ENCODE data around the gene PLA2G2D.

PLA2G2D gene

DNA sequence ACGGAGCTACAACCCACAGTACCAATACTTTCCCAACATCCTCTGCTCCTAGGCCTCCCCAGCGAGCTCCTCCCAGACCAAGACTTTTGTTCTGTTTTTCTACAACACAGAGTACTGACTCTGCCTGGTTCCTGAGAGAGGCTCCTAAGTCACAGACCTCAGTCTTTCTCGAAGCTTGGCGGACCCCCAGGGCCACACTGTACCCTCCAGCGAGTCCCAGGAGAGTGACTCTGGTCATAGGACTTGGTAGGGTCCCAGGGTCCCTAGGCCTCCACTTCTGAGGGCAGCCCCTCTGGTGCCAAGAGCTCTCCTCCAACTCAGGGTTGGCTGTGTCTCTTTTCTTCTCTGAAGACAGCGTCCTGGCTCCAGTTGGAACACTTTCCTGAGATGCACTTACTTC, 28.7 kb downstream of the PLA2G2D start:
- H3F3A ChIP-seq (ENCODE audit: low read depth) = no peaks in the 10 kb centered on the region
- H3K9me2 ChIP-seq (replicated peaks; ENCODE audit: low read depth, low read length) = no peaks in the 10 kb centered on the region
- H3K79me2 ChIP-seq (ENCODE audit: insufficient read depth, low read length) = no peaks in the 10 kb centered on the region
- no peak overlapping the region for H3K9ac ChIP-seq (ENCODE audit: low read depth, low read length, poor library complexity, severe bottlenecking)
- H3K36me3 ChIP-seq (ENCODE audit: insufficient read depth, low read length) = no peaks in the 10 kb centered on the region
- no peak overlapping the region for H2AFZ ChIP-seq (ENCODE audit: low read length)
- no peak for TF ChIP-seq EZH2phosphoT487 (IDR thresholded peaks at IDR 0.05; ENCODE audit: borderline replicate concordance)
- TF ChIP-seq, protein P1, sequence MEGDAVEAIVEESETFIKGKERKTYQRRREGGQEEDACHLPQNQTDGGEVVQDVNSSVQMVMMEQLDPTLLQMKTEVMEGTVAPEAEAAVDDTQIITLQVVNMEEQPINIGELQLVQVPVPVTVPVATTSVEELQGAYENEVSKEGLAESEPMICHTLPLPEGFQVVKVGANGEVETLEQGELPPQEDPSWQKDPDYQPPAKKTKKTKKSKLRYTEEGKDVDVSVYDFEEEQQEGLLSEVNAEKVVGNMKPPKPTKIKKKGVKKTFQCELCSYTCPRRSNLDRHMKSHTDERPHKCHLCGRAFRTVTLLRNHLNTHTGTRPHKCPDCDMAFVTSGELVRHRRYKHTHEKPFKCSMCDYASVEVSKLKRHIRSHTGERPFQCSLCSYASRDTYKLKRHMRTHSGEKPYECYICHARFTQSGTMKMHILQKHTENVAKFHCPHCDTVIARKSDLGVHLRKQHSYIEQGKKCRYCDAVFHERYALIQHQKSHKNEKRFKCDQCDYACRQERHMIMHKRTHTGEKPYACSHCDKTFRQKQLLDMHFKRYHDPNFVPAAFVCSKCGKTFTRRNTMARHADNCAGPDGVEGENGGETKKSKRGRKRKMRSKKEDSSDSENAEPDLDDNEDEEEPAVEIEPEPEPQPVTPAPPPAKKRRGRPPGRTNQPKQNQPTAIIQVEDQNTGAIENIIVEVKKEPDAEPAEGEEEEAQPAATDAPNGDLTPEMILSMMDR (conservative IDR thresholded peaks at IDR 0.05; ENCODE audit: low read length) = no peak
- H3K4me3 ChIP-seq (ENCODE audit: low read length, poor library complexity, severe bottlenecking) = no peak overlapping the region
- H4K20me1 ChIP-seq (ENCODE audit: insufficient read depth, low read length, poor library complexity, severe bottlenecking) = no peaks in the 10 kb centered on the region
- no peaks in the 10 kb centered on the region for H3K4me1 ChIP-seq (ENCODE audit: insufficient read depth, low read length, poor library complexity, severe bottlenecking)
- H3K27me3 ChIP-seq (ENCODE audit: insufficient read depth, low read length, poor library complexity, severe bottlenecking) = no peaks in the 10 kb centered on the region
- H3K4me2 ChIP-seq (ENCODE audit: low read depth, low read length, poor library complexity, severe bottlenecking) = no peak overlapping the region
- H3K9me3 ChIP-seq (ENCODE audit: insufficient read depth, low read depth, low read length) = no peaks in the 10 kb centered on the region

DNA sequence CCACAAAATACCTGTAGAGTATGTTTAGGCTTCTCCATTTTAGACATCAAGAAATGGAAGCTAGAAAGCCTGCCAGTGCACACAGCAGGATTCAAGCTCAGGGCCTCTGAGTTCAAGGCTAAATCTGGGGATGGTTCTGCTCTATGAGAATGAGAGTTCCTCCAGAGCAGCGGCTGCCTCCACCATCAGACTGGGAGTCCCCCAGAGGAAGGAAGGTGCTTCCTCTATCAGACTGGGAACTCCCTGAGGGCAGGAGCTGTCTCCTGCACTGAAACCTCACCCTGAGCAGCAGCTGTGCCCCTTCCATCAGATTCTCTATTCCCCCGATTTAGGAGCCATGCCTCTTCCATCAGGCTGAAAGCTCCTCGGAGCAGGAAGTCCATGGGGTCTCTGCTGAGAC, 29.2 kb downstream of the PLA2G2D start:
- no peak overlapping the region for H3K4me2 ChIP-seq (ENCODE audit: low read depth, low read length, poor library complexity, severe bottlenecking)
- H3K4me3 ChIP-seq (ENCODE audit: low read length, poor library complexity, severe bottlenecking) = no peak overlapping the region
- no peaks in the 10 kb centered on the region for H4K20me1 ChIP-seq (ENCODE audit: insufficient read depth, low read length, poor library complexity, severe bottlenecking)
- no peaks in the 10 kb centered on the region for H3F3A ChIP-seq (ENCODE audit: low read depth)
- no peak overlapping the region for H2AFZ ChIP-seq (ENCODE audit: low read length)
- H3K9me2 ChIP-seq (replicated peaks; ENCODE audit: low read depth, low read length) = no peaks in the 10 kb centered on the region
- no peaks in the 10 kb centered on the region for H3K4me1 ChIP-seq (ENCODE audit: insufficient read depth, low read length, poor library complexity, severe bottlenecking)
- no peak overlapping the region for H3K9ac ChIP-seq (ENCODE audit: low read depth, low read length, poor library complexity, severe bottlenecking)
- TF ChIP-seq EZH2phosphoT487 (IDR thresholded peaks at IDR 0.05; ENCODE audit: borderline replicate concordance) = no peak
- TF ChIP-seq, protein P1 (conservative IDR thresholded peaks at IDR 0.05; ENCODE audit: low read length) = no peak
- no peaks in the 10 kb centered on the region for H3K36me3 ChIP-seq (ENCODE audit: insufficient read depth, low read length)
- no peaks in the 10 kb centered on the region for H3K9me3 ChIP-seq (ENCODE audit: insufficient read depth, low read depth, low read length)
- H3K79me2 ChIP-seq (ENCODE audit: insufficient read depth, low read length) = no peaks in the 10 kb centered on the region
- H3K27me3 ChIP-seq (ENCODE audit: insufficient read depth, low read length, poor library complexity, severe bottlenecking) = no peaks in the 10 kb centered on the region

DNA sequence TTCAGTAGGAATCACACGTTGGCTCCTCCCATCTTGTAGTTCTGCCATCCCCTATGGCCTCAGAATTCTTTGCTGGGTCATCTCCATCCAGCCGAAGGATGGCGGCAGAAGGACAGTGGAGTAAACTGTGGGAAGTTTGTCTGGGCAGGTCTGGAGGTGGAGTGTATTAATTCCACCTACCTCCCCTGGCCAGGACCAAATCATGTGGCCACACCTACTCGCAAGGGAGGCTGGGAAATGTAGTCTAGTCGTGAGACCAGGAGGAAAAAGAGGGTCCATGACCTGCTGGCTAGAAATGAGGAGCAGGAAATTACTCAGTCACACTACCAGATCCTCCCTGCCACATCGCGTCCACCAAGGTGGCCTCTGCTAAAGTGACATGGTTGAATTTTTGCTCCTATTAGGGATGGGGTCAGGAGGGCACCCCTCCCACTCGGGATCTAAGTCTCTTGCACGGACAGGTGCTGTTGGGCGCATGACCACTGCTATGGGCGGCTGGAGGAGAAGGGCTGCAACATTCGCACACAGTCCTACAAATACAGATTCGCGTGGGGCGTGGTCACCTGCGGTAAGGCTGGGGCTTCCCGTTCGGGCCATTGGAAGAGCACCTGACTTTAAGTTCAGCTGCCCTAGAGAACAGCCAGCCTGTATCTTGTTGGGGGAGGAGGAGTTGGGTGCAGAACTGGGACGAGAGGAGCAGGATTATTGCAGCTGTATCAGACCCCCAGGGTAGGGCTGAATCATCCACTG, 29.8 kb downstream of the PLA2G2D start:
- Histone ChIP-seq H3K4me2 (ENCODE audit: low read depth, low read length, poor library complexity, severe bottlenecking) (no peak overlapping the region), H3K9me3 (ENCODE audit: insufficient read depth, low read depth, low read length) (no peaks in the 10 kb centered on the region), H3K79me2 (ENCODE audit: insufficient read depth, low read length) (no peaks in the 10 kb centered on the region), H4K20me1 (ENCODE audit: insufficient read depth, low read length, poor library complexity, severe bottlenecking) (no peaks in the 10 kb centered on the region), H3K36me3 (ENCODE audit: insufficient read depth, low read length) (no peaks in the 10 kb centered on the region), H3K9ac (ENCODE audit: low read depth, low read length, poor library complexity, severe bottlenecking) (no peak overlapping the region), H3F3A (ENCODE audit: low read depth) (no peaks in the 10 kb centered on the region), H3K27me3 (ENCODE audit: insufficient read depth, low read length, poor library complexity, severe bottlenecking) (no peaks in the 10 kb centered on the region), H3K4me1 (ENCODE audit: insufficient read depth, low read length, poor library complexity, severe bottlenecking) (no peaks in the 10 kb centered on the region), H2AFZ (ENCODE audit: low read length) (no peak overlapping the region), H3K4me3 (ENCODE audit: low read length, poor library complexity, severe bottlenecking) (no peak overlapping the region), H3K9me2 (replicated peaks; ENCODE audit: low read depth, low read length) (no peaks in the 10 kb centered on the region)
- TF ChIP-seq EZH2phosphoT487 (IDR thresholded peaks at IDR 0.05; ENCODE audit: borderline replicate concordance) = no peak
- TF ChIP-seq, protein P1 (conservative IDR thresholded peaks at IDR 0.05; ENCODE audit: low read length) = no peak
